Prostate gland (tissue), 2 donors: Measurements from ENCODE around the gene RSPRY1. TPM values are rescaled to one million over a fixed set of nuclear protein-coding genes. Genes with fewer than 3 reads are reported as not detected.

Source experiments
- DNase-seq: peaks from one replicate; pipeline ENCODE4 v3.0.0-alpha.2; 2019; ENCODE audit warnings: low spot score
- H3K27ac ChIP-seq, 2 donors: fragments of 200-600 bp; sonication (generic); 2 replicates each; pipeline ENCODE4 v1.5.1; 2017 to 2019
- H3K27me3 ChIP-seq: fragments of 200-600 bp; sonication (generic); replicated peaks from 2 replicates; pipeline ENCODE4 v1.5.1; 2019; ENCODE audit not compliant: insufficient read depth
- H3K36me3 ChIP-seq, 2 donors: fragments of 200-600 bp; sonication (generic); 1 replicate in 1 of 2; 2 replicates in 1 of 2; pipeline versions ENCODE4 v1.5.1 to v1.8.1; 2017 to 2019
- H3K4me1 ChIP-seq: fragments of 200-600 bp; sonication (generic); replicated peaks from 2 replicates; pipeline ENCODE4 v1.5.1; 2019
- H3K4me3 ChIP-seq, 2 donors: fragments of 200-600 bp; sonication (generic); 2 replicates each; pipeline ENCODE4 v1.5.1; 2017 to 2019
- H3K9me3 ChIP-seq: fragments of 200-600 bp; sonication (generic); 2 replicates; pipeline ENCODE4 v1.5.1; 2017
- CTCF ChIP-seq, 4 experiments: fragments of 200-600 bp in 2 of 4; fragments of 450-650 bp in 2 of 4; sonication (generic) in 2 of 4; IDR thresholded peaks; 1 replicate in 3 of 4; 2 replicates in 1 of 4; pipeline ENCODE4 v1.5.1; 2016 to 2019; ENCODE audit warnings: antibody characterized with exemption in 4 of 4, mild to moderate bottlenecking in 2 of 4, moderate library complexity in 2 of 4
- POLR2A ChIP-seq: fragments of 450-650 bp; IDR thresholded peaks from one replicate; pipeline ENCODE4 v1.6.1; 2016; ENCODE audit warnings: antibody characterized with exemption, mild to moderate bottlenecking
- POLR2AphosphoS5 ChIP-seq: sonication (generic); formaldehyde crosslinking; IDR thresholded peaks from one replicate; pipeline ENCODE4 v1.6.1; 2017; ENCODE audit warnings: antibody characterized with exemption
- WGBS: methylation state at CpG from one replicate; pipeline ENCODE4 v1.1.5; 2018; 5-methylcytosine and 5-hydroxymethylcytosine counted together
- intact Hi-C: fragments of 100-400 bp; cut with DNase I; formaldehyde crosslinking; loops from one replicate; pipeline ENCODE4 v1.14.2; 2022
- total RNA-seq, 2 donors: library from RNA; depleted of rRNA; stranded (reverse); fragments of >200 nt; gene quantifications; one replicate each; pipeline ENCODE4 v1.1.0, GENCODE V29; 2016

The RSPRY1 gene
- total RNA-seq, 2 donors from 2014 or later: 35.8 to 45.3 TPM

DNA sequence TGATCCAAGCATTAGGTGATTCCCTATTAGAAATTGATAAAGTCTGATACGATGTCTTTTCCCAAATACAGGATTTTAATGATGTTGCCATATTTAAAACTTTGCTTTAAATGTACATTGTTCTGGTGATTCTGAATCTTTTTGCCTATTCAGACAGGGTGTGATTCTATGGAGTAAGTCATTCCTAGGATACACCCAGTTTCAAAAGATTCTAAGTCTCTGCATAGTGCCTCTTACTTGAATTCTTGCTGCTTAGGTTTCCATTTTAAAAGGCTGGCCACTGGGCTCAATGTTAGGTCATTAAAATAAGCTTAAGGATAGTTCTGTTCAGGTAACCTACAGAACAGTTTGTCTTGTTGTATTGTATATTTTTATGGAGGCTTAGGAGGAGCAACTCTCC, 36.9 kb downstream of the RSPRY1 start:
- Histone ChIP-seq H3K36me3 (no peaks in the 10 kb centered on the region), H3K4me1 (no peaks in the 10 kb centered on the region), H3K4me3 (no peak overlapping the region), H3K27me3 (no peaks in the 10 kb centered on the region), H3K27ac (no peak overlapping the region), H3K9me3 (no peaks in the 10 kb centered on the region)
- 86% methylated on average over 1 of the region's 1 CpG for WGBS
- intact Hi-C loops: no loop called here
- DNase-seq: no peak
- TF ChIP-seq CTCF (IDR thresholded peaks at IDR 0.05): no peak

DNA sequence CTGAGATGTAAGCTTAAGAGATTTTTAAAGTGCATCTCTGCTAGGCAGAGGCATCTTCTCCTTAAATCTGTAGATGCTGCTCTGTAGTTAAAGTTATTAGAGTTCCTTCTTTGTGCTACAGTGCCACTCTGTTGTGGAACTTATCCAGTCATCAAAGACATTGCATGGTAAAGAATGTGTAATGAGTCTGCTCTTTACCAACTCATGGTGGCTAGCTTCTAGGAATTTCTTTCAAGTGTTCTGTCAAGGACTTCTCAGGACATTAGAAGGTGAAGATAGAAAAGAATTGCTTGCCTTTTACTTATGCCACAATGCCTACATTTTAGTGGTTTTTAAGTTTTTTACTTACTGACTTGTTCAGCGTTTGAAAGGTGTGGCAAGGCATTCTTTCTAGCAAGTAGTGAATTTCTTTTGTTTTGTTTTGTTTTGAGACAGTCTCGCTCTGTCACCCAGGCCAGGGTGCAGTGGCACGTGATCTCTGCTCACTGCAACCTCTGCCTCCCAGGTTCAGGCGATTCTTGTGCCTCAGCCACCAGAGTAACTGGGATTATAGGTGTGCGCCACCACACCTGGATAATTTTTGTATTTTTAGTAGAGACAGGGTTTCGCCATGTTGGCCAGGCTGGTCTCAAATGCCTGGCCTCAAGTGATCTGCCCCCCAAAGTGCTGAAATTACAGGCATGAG, 38.7 kb downstream of the RSPRY1 start:
- H3K27ac ChIP-seq: no peak overlapping the region
- no peaks in the 10 kb centered on the region for H3K36me3 ChIP-seq
- no peak overlapping the region for H3K4me3 ChIP-seq
- TF ChIP-seq POLR2A (no peak), POLR2AphosphoS5 (no peak), CTCF (IDR thresholded peaks at IDR 0.05) (no peak)
- no peaks in the 10 kb centered on the region for H3K4me1 ChIP-seq
- intact Hi-C loops: no loop called here
- H3K27me3 ChIP-seq: no peaks in the 10 kb centered on the region
- DNase-seq: no peak
- WGBS: 97% methylated on average over 6 of the region's 6 CpGs
- H3K9me3 ChIP-seq: no peaks in the 10 kb centered on the region

DNA sequence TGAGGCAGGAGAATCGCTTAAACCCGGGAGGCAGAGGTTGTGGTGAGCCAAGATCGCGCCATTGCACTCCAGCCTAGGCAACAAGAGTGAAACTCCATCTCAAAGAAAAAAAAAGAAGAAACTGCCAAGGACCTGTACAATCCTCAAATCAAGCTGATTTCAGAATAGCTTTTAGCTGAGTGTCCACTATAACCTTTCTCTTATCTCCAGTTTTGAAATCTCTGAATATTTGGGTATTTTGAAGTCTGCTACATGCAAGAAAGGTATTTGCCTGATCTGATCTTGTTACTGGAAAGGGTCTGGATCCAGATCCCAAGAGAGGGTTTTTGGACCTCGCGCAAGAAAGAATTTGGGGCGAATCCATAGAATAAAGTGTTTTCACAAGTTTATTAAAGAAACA, 39.8 kb downstream of the RSPRY1 start:
- H3K4me1 ChIP-seq: no peaks in the 10 kb centered on the region
- no peaks in the 10 kb centered on the region for H3K9me3 ChIP-seq
- H3K4me3 ChIP-seq: no peak overlapping the region
- intact Hi-C loops: no loop called here
- H3K27me3 ChIP-seq: no peaks in the 10 kb centered on the region
- TF ChIP-seq CTCF (IDR thresholded peaks at IDR 0.05) (no peak), POLR2A (no peak), POLR2AphosphoS5 (no peak)
- 95% methylated on average over 7 of the region's 7 CpGs for WGBS
- no peaks in the 10 kb centered on the region for H3K36me3 ChIP-seq
- no peak overlapping the region for H3K27ac ChIP-seq
- DNase-seq: no peak

GRCh38 chr16:57226701-57227621, 40.8 kb downstream of the RSPRY1 start:
- no peak for DNase-seq
- no peaks in the 10 kb centered on the region for H3K27me3 ChIP-seq
- TF ChIP-seq POLR2A (no peak), POLR2AphosphoS5 (no peak), CTCF (IDR thresholded peaks at IDR 0.05) (no peak)
- H3K4me1 ChIP-seq: no peaks in the 10 kb centered on the region
- H3K4me3 ChIP-seq: no peak overlapping the region
- H3K27ac ChIP-seq: no peak overlapping the region
- WGBS: 93% methylated on average over 4 of the region's 4 CpGs
- no peaks in the 10 kb centered on the region for H3K9me3 ChIP-seq
- intact Hi-C loops: no loop called here
- peaks cover 0 to 1% of the 10 kb centered on the region in 2 donors for H3K36me3 ChIP-seq
